Testis (tissue), 2 donors: ENCODE data around the gene BLACAT1.

Source experiments
- CTCF ChIP-seq, 3 experiments: fragments of 450-650 bp in 2 of 3; fragments of 200-600 bp in 1 of 3; sonication (generic) in 1 of 3; IDR thresholded peaks; one replicate each; pipeline ENCODE4 v1.5.1; 2016 to 2019; ENCODE audit warnings: antibody characterized with exemption in 3 of 3, mild to moderate bottlenecking in 2 of 3, moderate library complexity in 1 of 3
- POLR2A ChIP-seq: fragments of 450-650 bp; IDR thresholded peaks from one replicate; pipeline ENCODE4 v1.6.1; 2017; ENCODE audit warnings: antibody characterized with exemption, mild to moderate bottlenecking, moderate library complexity

GRCh38 chr1:205449750-205450443 lies 5.9 kb downstream of the BLACAT1 start:
- no peak for TF ChIP-seq CTCF (IDR thresholded peaks at IDR 0.05)
- no peak for TF ChIP-seq POLR2A
